Left ventricle myocardium inferior (tissue), 1 donor: ENCODE results near the gene MAX. TPM values are rescaled to one million over a fixed set of nuclear protein-coding genes. Genes with fewer than 3 reads are reported as not detected.
A peak's percentile ranks its signal among the peaks of the same experiment; 100 is the strongest.

Source experiments
- DNase-seq: peaks from one replicate; pipeline ENCODE4 v3.0.0-alpha.2; 2020
- H3K27ac ChIP-seq: fragments of 200-600 bp; replicated peaks from 2 replicates; pipeline ENCODE4 v1.8.0; 2021
- H3K27me3 ChIP-seq: fragments of 200-600 bp; 2 replicates; pipeline ENCODE4 v1.8.0; 2021; ENCODE audit warnings: low read depth
- H3K36me3 ChIP-seq: fragments of 200-600 bp; 2 replicates; pipeline ENCODE4 v1.8.0; 2021
- H3K4me1 ChIP-seq: fragments of 200-600 bp; 2 replicates; pipeline ENCODE4 v1.8.0; 2021
- H3K4me3 ChIP-seq: fragments of 200-600 bp; 2 replicates; pipeline ENCODE4 v1.8.0; 2021; ENCODE audit warnings: mild to moderate bottlenecking, moderate library complexity
- H3K9me3 ChIP-seq: fragments of 200-600 bp; replicated peaks from 2 replicates; pipeline ENCODE4 v1.8.0; 2021
- intact Hi-C: fragments of 100-400 bp; cut with micrococcal nuclease; formaldehyde crosslinking; loops from one replicate; pipeline ENCODE4 v1.11.0; 2022
- long read RNA-seq: library from polyadenylated mRNA; unstranded; transcript quantifications from one replicate; pipeline ENCODE4 v2.0.0, GENCODE V29; 2021
- total RNA-seq: library from RNA; stranded (reverse); fragmentation: NEBNext Ultra II Directional; extraction: Animal tissue kit (Norgen Biotek cat#: 25700); gene quantifications from one replicate; pipeline ENCODE4 v1.2.1, GENCODE V29; 2021
- TF ChIP-seq, protein P1 (sequence below): fragments of 200-600 bp; IDR thresholded peaks from 2 replicates; pipeline ENCODE4 v1.8.0; 2021; ENCODE audit warnings: antibody characterized with exemption, mild to moderate bottlenecking, borderline replicate concordance
- donor health status: DM: no; HTN: yes; CAD: no; lungs with severe emphysema.

Gene MAX, protein sequence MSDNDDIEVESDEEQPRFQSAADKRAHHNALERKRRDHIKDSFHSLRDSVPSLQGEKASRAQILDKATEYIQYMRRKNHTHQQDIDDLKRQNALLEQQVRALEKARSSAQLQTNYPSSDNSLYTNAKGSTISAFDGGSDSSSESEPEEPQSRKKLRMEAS
- total RNA-seq, result 81.9 TPM
- long read RNA-seq, transcript MAX-204 (4 exons, 1,973 nt), result minor isoform, 12 of 44 reads
- long read RNA-seq, transcript MAX-205 (5 exons, 1,546 nt), result major isoform, 17 of 44 reads
- long read RNA-seq, partial matches to known transcripts, result 1 of 44 reads
- long read RNA-seq, other reads (novel, unspliced or antisense), result 9 of 44 reads

DNA sequence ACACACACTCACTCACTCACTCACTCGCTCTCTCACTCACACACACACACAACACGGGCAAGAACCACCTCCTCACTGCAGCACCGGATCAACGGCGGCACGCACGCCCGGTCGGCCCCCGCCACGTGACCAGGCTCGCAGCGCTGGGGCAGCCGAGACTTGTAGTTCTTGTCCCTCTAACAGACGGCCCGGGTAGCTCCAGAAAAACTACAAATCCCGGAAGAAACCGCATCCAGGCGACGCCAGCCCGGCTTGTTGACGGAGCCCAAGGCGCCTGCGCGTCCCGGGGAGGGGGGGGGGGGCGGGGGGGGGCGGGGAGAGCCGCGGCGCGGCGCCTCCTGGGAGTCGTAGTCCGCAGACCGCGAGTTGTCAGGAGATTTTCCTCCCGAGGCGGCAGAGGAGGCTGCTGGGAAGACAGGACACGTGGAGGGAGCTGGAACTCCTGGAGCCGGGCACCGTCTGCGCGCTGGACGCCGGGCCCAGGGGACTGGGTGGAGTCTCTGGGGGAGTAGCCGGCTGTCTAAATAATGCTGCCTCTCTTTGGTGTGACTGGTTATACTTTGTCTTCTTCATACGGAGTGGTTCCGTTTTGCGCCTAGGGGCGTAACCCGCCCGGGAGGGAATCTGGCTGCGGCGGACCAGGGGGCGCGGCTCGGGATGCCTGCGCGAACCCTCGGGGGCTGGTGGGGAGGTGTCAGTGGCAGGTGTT, at the start of gene MAX:
TSS of gene MAX (minus strand) at position 77 of the 709 bp plus-strand sequence. CDS start 178 bp downstream, outside the sequence.
- intact Hi-C loops, result no loop called here

DNA sequence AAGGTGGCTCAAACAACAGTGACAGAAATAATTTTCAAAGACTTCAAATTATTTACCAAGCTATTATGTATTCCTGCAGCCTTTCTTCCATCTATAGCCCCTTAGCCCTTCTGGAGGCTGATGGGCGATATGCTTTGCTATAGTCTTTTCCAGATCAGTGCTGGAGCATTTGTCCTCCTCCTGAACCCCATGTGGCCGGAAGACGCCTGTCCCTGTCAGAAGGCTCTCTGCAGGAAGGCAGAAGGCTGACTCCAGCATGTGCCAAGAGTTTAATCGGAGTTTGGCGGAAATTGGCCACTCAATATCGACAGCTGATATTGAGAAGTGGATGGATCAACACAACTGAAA, 49.3 kb upstream of the MAX start:
- intact Hi-C loops, result no loop called here
- no peak for DNase-seq

More for the DNA sequence above, at the start of gene MAX:
- H3K4me3 ChIP-seq, result peak within 1 kb of the TSS; percentile 95
- no peaks in the 10 kb centered on the region for H3K9me3 ChIP-seq
- no peaks in the 10 kb centered on the region for H3K36me3 ChIP-seq
- peak; percentile 98 for DNase-seq
- H3K4me1 ChIP-seq, result peaks cover 54% of the 10 kb centered on the region
- H3K27ac ChIP-seq, result peak within 1 kb of the TSS; percentile 92
- TF ChIP-seq, protein P1, sequence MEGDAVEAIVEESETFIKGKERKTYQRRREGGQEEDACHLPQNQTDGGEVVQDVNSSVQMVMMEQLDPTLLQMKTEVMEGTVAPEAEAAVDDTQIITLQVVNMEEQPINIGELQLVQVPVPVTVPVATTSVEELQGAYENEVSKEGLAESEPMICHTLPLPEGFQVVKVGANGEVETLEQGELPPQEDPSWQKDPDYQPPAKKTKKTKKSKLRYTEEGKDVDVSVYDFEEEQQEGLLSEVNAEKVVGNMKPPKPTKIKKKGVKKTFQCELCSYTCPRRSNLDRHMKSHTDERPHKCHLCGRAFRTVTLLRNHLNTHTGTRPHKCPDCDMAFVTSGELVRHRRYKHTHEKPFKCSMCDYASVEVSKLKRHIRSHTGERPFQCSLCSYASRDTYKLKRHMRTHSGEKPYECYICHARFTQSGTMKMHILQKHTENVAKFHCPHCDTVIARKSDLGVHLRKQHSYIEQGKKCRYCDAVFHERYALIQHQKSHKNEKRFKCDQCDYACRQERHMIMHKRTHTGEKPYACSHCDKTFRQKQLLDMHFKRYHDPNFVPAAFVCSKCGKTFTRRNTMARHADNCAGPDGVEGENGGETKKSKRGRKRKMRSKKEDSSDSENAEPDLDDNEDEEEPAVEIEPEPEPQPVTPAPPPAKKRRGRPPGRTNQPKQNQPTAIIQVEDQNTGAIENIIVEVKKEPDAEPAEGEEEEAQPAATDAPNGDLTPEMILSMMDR, result no peak
- H3K27me3 ChIP-seq, result no peaks in the 10 kb centered on the region

DNA sequence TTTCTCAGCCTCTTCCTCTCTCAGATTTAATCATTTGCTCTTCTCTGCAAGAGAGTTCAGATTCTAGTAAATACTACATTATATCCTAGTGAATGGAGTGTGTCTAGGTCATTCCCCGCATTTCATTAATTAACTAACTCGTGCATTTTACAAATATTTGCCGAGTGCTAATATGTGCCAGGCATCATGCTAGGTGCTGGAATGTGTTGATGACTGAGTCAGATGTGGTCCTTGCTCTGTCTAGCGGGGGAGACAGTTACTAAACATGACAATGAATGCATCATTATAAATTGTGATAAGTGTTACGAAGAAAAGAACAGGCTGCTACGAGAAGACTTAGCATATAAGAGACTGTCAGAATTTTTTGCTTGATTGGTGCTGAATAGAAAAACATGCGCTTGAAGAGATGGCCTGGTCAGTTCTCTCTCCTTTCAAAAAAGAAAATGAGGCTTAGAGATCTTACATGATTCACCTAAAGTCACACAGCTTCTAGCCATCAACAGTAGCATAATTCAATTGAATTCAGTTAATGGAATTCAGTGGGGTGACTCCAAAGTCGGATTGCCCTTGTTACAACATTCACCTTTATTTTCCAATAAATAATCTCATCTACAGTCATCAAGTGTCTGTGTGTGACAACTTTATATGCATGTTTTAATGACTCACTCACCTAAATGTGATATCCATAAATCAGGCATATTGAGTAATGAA, 48.7 kb upstream of the MAX start:
- H3K27ac ChIP-seq, result no peak overlapping the region
- DNase-seq, result no peak
- H3K27me3 ChIP-seq, result no peaks in the 10 kb centered on the region
- intact Hi-C loops, result no loop called here
- no peaks in the 10 kb centered on the region for H3K36me3 ChIP-seq
- TF ChIP-seq, protein P1, result no peak
- no peak overlapping the region for H3K4me3 ChIP-seq
- H3K9me3 ChIP-seq, result no peaks in the 10 kb centered on the region
- no peaks in the 10 kb centered on the region for H3K4me1 ChIP-seq

More for the DNA sequence above, 49.3 kb upstream of the MAX start:
- TF ChIP-seq, protein P1, result no peak
- Histone ChIP-seq H3K36me3 (no peaks in the 10 kb centered on the region), H3K4me1 (peaks cover 3% of the 10 kb centered on the region), H3K27me3 (no peaks in the 10 kb centered on the region), H3K9me3 (no peaks in the 10 kb centered on the region), H3K4me3 (no peak overlapping the region), H3K27ac (no peak overlapping the region)

DNA sequence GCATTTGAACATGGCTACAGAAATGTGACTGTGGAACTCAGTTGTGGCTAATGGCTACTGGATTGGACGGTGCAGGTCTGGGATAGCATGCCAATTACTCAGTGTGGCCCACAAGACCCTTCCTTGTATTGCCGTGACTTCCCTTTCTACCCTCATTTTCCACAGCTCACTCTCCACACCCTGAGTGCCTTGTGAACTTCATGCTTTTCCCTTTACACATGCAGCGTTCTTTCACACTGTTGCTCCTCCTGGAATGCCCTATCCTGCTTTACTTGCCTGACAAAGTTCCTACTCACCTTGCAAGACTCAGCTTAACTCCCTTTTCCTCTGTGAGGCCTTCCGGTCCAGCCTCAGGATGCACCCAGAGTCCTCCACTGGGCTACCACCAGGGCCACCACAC, 46.8 kb upstream of the MAX start:
- H3K9me3 ChIP-seq, result no peaks in the 10 kb centered on the region
- no peaks in the 10 kb centered on the region for H3K36me3 ChIP-seq
- no peak overlapping the region for H3K4me3 ChIP-seq
- H3K4me1 ChIP-seq, result no peaks in the 10 kb centered on the region
- peaks cover 10% of the 10 kb centered on the region for H3K27me3 ChIP-seq
- intact Hi-C loops, result no loop called here
- TF ChIP-seq, protein P1, result no peak
- no peak overlapping the region for H3K27ac ChIP-seq
- DNase-seq, result no peak

DNA sequence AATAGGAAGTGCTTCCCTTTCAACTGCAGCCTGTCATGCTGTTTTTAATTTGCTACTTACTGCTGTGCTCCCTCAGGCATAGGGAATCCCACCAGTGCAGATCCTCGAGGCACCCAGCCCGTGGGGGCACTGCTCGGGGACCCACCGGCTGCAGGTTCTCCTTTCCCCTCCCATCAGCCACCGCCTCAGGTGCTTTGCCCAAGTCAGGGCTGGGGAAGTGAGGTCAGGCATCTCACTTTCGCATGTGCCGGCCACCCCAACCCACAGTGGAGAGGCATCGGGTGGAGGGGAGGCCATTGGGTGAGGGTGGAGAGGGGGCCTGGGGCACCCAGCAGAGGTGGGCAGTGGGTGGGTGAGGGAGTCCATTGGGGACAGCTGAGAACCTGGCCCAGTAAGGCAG, 41.9 kb upstream of the MAX start:
- H3K4me3 ChIP-seq, result no peak overlapping the region
- H3K4me1 ChIP-seq, result no peaks in the 10 kb centered on the region
- H3K27ac ChIP-seq, result no peak overlapping the region
- H3K27me3 ChIP-seq, result peaks cover 17% of the 10 kb centered on the region
- no peak for DNase-seq
- no peaks in the 10 kb centered on the region for H3K36me3 ChIP-seq
- TF ChIP-seq, protein P1, result no peak
- intact Hi-C loops, result no loop called here
- no peaks in the 10 kb centered on the region for H3K9me3 ChIP-seq
